ENCODE results near the gene INSIG2.

INSIG2 gene

DNA sequence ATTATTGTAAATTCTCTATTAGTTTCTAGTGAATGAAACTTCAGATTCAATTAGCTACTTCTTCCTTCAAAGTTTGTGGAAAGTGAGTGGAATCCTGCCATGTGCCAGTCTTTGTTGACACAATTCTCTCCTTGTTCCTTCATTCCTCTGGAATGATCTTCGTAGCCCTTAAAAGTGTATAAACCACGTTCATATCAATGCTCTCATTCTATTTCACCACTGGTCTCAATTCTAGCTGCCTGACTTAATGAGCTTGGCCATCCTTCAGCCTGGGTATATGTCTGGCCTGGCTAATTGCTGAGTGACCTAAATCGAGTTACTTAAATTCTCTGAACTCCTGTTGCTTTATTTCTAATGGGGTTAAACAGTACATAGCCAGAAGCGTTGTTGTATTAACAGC, 43.5 kb downstream of the INSIG2 start:
- no peak for DNase-seq

DNA sequence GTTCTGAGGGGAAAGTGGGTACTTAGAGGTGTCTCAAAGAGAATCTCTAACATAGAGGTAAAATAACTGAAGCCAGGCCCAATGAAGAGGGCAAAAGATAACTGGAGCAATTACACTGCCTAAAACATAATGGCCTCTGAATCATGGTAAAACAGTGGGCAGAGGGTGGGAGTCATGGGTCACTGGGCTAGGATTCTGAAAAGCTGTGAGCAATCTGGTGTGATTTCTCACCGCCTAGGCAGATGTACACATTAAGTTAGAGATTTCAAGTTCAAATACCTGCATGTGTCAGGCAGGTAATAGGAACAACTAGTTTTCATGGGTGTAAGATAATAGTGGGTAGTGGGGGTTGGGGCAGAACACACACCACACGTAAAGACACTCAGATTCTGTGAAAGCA, 45.6 kb downstream of the INSIG2 start:
- no peak for DNase-seq

DNA sequence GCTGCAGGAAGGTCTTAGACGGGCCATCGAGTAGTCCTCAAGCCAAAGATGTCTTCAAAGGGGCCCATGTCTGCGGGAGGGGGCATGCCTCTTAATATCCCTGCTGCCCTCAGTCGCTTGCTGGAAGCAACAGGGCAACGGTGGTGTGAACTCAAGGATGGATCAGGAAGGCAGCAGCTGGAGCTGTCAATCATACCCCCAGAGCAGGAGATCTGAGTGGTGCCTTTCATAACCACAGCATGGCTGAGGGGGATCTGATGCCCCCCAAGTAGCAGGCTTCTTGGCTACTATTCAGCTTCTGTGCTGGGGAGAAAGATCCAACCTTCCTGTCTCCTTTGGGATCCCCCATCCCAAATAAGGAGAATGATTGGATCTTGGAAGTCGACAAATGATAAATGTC, 46.4 kb downstream of the INSIG2 start:
- no peak for DNase-seq

DNA sequence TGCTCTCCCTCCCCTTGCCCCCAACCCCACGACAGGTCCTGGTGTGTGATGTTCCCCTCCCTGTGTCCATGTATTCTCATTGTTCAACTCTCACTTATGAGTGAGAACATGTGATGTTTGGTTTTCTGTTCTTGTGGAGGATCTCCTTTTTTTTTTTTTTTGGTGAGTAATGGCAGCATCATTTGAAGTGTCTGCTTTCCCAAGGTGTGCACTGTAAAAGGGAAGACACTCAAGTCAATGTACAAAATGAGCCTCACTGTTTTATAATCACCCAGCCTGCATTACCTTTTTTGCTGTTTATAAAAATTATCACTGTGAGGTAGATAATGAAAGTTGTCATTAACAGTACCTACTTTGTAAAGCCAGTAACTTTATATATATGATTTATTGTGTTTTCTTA, 56.9 kb downstream of the INSIG2 start:
- no peak for DNase-seq

DNA sequence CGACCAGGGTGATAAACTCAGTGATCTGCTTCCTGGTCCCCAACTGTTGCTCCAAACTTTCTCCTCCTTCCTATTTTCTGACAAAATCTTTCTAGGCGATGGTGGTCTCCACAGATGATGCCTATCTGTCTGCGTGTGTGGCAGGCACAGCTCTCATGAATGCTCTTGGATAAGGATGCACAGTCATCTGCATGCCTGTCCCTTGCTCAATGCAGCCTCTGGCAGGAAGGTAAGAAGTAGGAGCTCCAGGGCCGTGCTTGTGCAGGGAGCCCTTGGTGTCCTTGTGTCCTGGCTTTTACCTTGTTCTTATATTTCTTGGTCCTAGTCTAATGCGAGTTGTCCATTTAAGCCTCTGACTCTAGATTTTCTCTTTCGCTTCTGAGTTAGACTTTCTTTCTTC, 57.5 kb downstream of the INSIG2 start:
- no peak for DNase-seq

DNA sequence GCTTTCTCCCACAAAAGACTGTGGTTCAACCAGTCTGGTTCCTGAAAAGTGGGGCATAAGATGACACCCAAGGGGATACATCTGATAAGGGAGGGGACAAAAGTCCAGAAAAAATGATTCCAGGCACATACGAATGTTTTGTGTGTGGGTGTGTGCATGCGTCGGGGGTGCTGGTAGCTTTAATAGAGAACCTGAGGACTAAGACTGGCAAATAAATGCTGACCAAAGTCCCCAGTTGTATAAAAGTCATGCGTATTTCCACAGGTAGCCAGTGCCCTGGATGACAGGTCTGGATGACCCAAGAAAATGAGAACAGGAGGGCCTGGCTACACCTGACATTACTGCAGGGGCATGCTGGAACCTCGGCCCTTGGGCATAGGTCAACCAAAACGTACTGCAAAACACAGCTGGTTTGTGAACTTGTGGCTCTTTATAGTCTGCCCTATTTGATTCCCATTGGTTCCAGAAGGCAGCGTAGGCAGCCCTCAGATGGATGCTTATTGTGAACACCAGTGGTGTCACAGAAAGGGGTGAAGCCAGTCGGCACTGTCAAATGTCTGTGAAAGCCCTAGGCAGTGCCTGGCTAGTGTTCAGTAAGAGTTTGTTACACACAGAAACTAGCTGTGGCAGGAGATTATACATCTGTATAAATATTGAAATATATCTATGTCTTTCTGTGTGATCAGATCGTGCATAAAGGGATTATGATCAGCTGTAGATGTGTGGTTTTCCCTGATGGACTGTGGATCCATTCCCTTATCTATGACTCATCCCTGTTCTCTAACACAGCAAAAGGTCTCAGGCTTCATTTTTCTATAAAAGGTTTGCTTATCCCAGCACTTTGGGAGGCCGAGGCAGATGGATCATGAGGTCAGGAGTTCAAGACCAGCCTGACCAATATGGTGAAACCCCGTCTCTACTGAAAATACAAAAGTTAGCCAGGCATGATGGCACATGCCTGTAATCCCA, 58.3 kb downstream of the INSIG2 start:
- DNase-seq = no peak

DNA sequence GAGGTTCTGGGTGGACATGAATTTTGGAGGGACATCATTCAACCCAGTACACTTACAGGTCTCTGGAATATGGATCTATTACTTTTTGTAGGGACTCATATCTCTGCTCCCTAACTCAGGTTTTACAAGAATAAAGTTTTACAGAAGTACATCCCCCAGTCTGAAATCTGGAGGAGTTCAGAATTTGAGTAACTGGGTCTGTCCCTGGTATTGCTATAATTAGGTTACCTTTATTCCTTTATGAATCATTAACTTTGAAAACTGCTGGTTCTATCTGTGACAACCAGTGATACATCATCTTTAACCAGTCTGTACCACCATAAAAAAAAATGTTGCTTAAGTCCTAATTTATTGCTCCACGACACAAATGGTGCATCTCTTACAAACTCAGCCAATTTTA, 59.9 kb downstream of the INSIG2 start:
- no peak for DNase-seq

DNA sequence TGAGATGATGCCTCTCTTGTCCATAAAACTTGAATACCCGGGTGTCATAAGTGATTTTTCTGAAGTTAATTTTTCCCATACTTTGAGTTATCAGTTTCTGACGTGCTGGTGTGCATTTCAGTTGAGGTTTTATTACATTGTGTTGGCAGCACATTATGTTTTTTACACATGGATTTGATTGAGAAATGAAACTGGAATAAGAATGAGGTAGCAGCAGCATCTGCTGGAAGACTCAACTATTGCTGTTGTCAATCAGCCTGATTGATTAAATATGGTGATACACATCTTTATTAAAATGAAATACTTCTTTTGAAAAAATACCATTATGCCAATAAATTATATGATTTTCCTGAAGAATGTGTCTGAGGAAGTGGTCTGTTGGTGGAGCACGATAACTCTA, 60.5 kb downstream of the INSIG2 start:
- DNase-seq = no peak

DNA sequence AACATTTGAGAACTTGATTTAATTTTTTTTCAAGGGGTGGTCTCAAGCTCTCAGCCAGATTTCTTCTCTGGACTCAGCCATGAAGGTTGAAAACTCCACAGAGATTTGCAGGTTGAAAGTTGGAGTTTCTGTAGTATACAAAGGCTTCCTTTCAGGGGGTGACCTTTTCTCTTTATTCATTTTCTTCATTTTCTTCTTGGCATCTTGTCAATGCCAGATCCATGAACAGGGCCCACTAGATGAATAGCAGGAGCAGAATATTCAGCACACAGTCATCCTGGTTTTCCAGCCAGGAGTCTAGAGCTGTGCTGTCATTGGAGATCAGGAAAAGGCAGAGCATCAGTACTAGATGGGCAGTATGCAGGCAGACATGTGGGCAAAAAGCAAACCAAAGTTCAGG, 62.0 kb downstream of the INSIG2 start:
- DNase-seq = no peak

DNA sequence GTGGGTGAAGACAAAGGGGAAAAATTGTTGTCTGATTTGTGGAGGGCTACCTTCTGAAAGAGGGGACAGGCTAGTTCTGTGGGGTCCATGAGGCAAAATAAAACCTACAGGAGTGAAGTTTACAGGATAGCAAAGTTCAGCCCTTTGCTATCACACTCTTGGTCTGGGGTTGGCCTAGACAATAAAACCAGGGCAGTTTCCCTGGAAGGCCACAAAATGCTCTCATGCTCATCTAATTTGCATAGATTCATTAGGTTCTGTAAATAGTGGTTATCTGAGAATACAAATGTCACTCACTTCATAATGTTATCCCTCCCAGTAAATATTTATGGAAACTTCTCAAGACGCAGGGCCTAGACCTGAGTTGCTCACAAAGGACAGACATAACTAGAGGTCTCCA, 63.6 kb downstream of the INSIG2 start:
- no peak for DNase-seq

DNA sequence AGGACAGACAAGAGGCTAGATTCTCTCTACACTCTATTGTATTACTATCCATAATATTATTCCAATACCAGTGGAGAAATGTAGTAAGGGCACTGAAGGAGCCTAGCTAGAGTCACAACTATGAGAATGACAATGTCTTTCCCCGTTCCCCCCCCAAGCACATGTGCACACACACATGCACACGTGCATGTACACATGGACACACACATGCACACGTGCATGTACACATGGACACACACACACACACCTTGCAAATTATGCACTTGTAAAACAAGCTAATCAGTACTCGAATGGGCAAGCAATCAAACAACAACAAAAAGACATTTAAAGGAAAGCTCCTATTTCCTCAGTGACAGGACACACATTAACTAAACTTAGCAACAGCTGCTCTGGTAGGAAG, 65.2 kb downstream of the INSIG2 start:
- no peak for DNase-seq

DNA sequence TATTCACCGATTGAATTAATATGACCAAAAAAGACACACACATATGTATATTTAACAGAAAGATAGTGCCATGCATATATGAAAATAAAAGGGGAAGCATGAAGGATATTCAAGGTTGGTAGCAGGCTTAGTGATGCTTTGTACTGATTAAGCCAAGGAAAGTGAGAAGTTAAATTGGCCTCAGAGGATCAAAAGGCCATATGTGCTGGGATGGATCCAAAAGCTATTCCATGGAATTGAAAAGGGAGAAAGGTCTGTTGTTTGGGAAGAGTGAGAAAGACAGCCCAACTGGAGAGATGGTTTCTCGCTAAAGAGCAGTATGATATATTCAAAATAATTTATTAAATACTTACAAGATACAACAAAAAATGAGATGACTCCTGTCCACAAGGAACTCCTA, 65.9 kb downstream of the INSIG2 start:
- DNase-seq = no peak
